Measurements from ENCODE around the gene ZNF330. TPM values are rescaled to one million over a fixed set of nuclear protein-coding genes. Genes with fewer than 3 reads are reported as not detected.

Gene ZNF330
- total RNA-seq, 1 donor from 2014 or later: 31.4 TPM

GRCh38 chr4:141233673-141234072, 13.0 kb downstream of the ZNF330 start:
- H3K9me3 Mint-ChIP-seq (ENCODE audit: low read depth): no peaks in the 10 kb centered on the region
- no peak overlapping the region for H3K4me3 Mint-ChIP-seq (ENCODE audit: low read depth)
- no peaks in the 10 kb centered on the region for H3K4me1 Mint-ChIP-seq (ENCODE audit: low read depth)
- no peak overlapping the region for H3K27ac Mint-ChIP-seq
- no peak for TF ChIP-seq CTCF (IDR thresholded peaks at IDR 0.05; ENCODE audit: unreplicated experiment)
- no peaks in the 10 kb centered on the region for H3K27me3 Mint-ChIP-seq
- H3K36me3 Mint-ChIP-seq (ENCODE audit: insufficient read depth): peaks cover 13% of the 10 kb centered on the region
- no peak for DNase-seq (ENCODE audit: low spot score, unreplicated experiment)

- H3K36me3 Mint-ChIP-seq (ENCODE audit: insufficient read depth): peaks cover 6% of the 10 kb centered on the region
- H3K27ac Mint-ChIP-seq: no peak overlapping the region
- no peaks in the 10 kb centered on the region for H3K4me1 Mint-ChIP-seq (ENCODE audit: low read depth)
- DNase-seq (ENCODE audit: low spot score, unreplicated experiment): no peak
- no peaks in the 10 kb centered on the region for H3K27me3 Mint-ChIP-seq
- no peak for TF ChIP-seq CTCF (IDR thresholded peaks at IDR 0.05; ENCODE audit: unreplicated experiment)
- no peak overlapping the region for H3K4me3 Mint-ChIP-seq (ENCODE audit: low read depth)
- no peaks in the 10 kb centered on the region for H3K9me3 Mint-ChIP-seq (ENCODE audit: low read depth)
Observed at GRCh38 chr4:141238186-141238585, 17.5 kb downstream of the ZNF330 start.

- Mint-ChIP-seq H3K27ac (no peak overlapping the region), H3K36me3 (ENCODE audit: insufficient read depth) (no peaks in the 10 kb centered on the region), H3K9me3 (ENCODE audit: low read depth) (no peaks in the 10 kb centered on the region), H3K4me3 (ENCODE audit: low read depth) (no peak overlapping the region), H3K4me1 (ENCODE audit: low read depth) (no peaks in the 10 kb centered on the region), H3K27me3 (no peaks in the 10 kb centered on the region)
- no peak for DNase-seq (ENCODE audit: low spot score, unreplicated experiment)
- TF ChIP-seq CTCF (IDR thresholded peaks at IDR 0.05; ENCODE audit: unreplicated experiment): no peak
Observed at GRCh38 chr4:141240259-141240658, 19.6 kb downstream of the ZNF330 start.

GRCh38 chr4:141240671-141241070, 20.0 kb downstream of the ZNF330 start:
- TF ChIP-seq CTCF (IDR thresholded peaks at IDR 0.05; ENCODE audit: unreplicated experiment): no peak
- H3K36me3 Mint-ChIP-seq (ENCODE audit: insufficient read depth): no peaks in the 10 kb centered on the region
- H3K4me3 Mint-ChIP-seq (ENCODE audit: low read depth): no peak overlapping the region
- H3K4me1 Mint-ChIP-seq (ENCODE audit: low read depth): no peaks in the 10 kb centered on the region
- no peaks in the 10 kb centered on the region for H3K27me3 Mint-ChIP-seq
- H3K27ac Mint-ChIP-seq: no peak overlapping the region
- H3K9me3 Mint-ChIP-seq (ENCODE audit: low read depth): no peaks in the 10 kb centered on the region
- DNase-seq (ENCODE audit: low spot score, unreplicated experiment): no peak

GRCh38 chr4:141241986-141242385, 21.3 kb downstream of the ZNF330 start:
- DNase-seq (ENCODE audit: low spot score, unreplicated experiment): no peak
- H3K4me1 Mint-ChIP-seq (ENCODE audit: low read depth): peaks cover 2% of the 10 kb centered on the region
- no peaks in the 10 kb centered on the region for H3K9me3 Mint-ChIP-seq (ENCODE audit: low read depth)
- no peak overlapping the region for H3K27ac Mint-ChIP-seq
- H3K4me3 Mint-ChIP-seq (ENCODE audit: low read depth): no peak overlapping the region
- no peaks in the 10 kb centered on the region for H3K36me3 Mint-ChIP-seq (ENCODE audit: insufficient read depth)
- H3K27me3 Mint-ChIP-seq: no peaks in the 10 kb centered on the region
- TF ChIP-seq CTCF (IDR thresholded peaks at IDR 0.05; ENCODE audit: unreplicated experiment): no peak
